ENCODE measurements around the gene JAML.

DNA sequence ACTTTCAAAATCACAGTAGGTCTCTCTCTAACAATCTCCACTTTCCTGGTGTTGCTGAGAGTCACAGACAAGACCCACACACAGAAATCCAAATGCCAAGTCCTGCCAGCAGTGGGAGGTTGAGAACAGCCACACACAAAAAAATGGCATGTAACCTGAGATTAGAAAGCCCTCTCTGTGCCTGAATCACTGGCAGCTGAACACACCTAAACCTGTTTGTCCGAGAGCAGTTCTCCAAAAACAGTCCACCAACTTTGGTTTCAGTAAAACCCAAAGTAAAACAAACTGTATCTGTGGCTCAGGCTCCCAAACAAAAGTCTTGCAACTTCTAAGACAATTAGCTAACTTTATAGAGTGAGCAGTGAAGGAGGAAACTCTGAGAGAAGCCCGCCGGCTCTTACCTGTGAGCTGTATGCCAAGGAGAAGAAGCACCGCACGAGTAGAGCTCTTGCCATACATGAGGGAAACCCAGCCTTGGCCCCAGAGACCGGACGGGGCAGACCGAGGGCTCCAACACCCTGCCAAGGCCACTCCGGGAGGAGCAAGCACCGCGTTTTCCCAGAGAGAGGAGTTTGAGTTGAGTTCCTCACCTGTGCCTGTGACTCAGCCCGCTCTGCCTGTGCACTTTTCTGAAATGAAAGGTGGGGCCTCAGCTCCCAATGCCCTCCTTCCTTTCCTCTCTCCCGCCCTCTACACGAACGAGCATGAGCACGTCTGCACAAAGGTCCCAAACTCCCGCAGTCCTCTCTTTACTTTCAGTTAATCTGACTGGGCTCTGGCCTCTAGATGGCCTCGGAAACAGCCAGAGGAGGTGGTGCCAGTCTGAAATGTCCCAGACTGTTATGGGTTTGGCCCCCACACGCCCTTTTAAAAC is 39.1 kb upstream of the JAML start, which contains the start of gene MPZL2:
- TF ChIP-seq POLR2A (IDR thresholded peaks at IDR 0.05), result peak; percentile 45
- TF ChIP-seq, protein P1, sequence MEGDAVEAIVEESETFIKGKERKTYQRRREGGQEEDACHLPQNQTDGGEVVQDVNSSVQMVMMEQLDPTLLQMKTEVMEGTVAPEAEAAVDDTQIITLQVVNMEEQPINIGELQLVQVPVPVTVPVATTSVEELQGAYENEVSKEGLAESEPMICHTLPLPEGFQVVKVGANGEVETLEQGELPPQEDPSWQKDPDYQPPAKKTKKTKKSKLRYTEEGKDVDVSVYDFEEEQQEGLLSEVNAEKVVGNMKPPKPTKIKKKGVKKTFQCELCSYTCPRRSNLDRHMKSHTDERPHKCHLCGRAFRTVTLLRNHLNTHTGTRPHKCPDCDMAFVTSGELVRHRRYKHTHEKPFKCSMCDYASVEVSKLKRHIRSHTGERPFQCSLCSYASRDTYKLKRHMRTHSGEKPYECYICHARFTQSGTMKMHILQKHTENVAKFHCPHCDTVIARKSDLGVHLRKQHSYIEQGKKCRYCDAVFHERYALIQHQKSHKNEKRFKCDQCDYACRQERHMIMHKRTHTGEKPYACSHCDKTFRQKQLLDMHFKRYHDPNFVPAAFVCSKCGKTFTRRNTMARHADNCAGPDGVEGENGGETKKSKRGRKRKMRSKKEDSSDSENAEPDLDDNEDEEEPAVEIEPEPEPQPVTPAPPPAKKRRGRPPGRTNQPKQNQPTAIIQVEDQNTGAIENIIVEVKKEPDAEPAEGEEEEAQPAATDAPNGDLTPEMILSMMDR (IDR thresholded peaks at IDR 0.05), result no peak

Measured in breast epithelium (tissue), 3 donors.